ENCODE measurements around the gene LRRC75A.

The LRRC75A gene

GRCh38 chr17:16504984-16505383, 13.0 kb upstream of the LRRC75A start:
- TF ChIP-seq TEAD4 (IDR thresholded peaks at IDR 0.05) = no peak
- TF ChIP-seq ZBTB7A (IDR thresholded peaks at IDR 0.05; ENCODE audit: low read depth) = no peak

- TF ChIP-seq MAX (IDR thresholded peaks at IDR 0.05) (no peak), CREB1 (IDR thresholded peaks at IDR 0.05; ENCODE audit: low read depth) (no peak), YY1 (IDR thresholded peaks at IDR 0.05; ENCODE audit: low read depth) (no peak), TCF12 (IDR thresholded peaks at IDR 0.05; ENCODE audit: low read depth) (no peak), USF1 (IDR thresholded peaks at IDR 0.05) (no peak), RAD21 (IDR thresholded peaks at IDR 0.05; ENCODE audit: low read depth) (no peak), CEBPB (IDR thresholded peaks at IDR 0.05) (no peak), EP300 (IDR thresholded peaks at IDR 0.05; ENCODE audit: borderline replicate concordance) (no peak), TEAD4 (IDR thresholded peaks at IDR 0.05) (no peak), NFIC (IDR thresholded peaks at IDR 0.05) (no peak), TAF1 (IDR thresholded peaks at IDR 0.05; ENCODE audit: low read depth) (no peak), FOXM1 (IDR thresholded peaks at IDR 0.05; ENCODE audit: borderline replicate concordance, low read depth) (no peak), REST (IDR thresholded peaks at IDR 0.05; ENCODE audit: low read depth) (no peak), ZBTB7A (IDR thresholded peaks at IDR 0.05; ENCODE audit: low read depth) (no peak), EGR1 (IDR thresholded peaks at IDR 0.05) (no peak)
These were observed 5.0 kb upstream of the LRRC75A start for GRCh38 chr17:16496820-16497489.

GRCh38 chr17:16495980-16496819, 4.2 kb upstream of the LRRC75A start:
- TF ChIP-seq CEBPB (IDR thresholded peaks at IDR 0.05) (no peak), USF1 (IDR thresholded peaks at IDR 0.05) (no peak), TEAD4 (IDR thresholded peaks at IDR 0.05) (no peak), EGR1 (IDR thresholded peaks at IDR 0.05) (no peak), MAX (IDR thresholded peaks at IDR 0.05) (no peak), RAD21 (IDR thresholded peaks at IDR 0.05; ENCODE audit: low read depth) (no peak), NFIC (IDR thresholded peaks at IDR 0.05) (no peak), EP300 (IDR thresholded peaks at IDR 0.05; ENCODE audit: borderline replicate concordance) (no peak), REST (IDR thresholded peaks at IDR 0.05; ENCODE audit: low read depth) (no peak), TAF1 (IDR thresholded peaks at IDR 0.05; ENCODE audit: low read depth) (no peak)

- TF ChIP-seq CEBPB (IDR thresholded peaks at IDR 0.05) (no peak), CREB1 (IDR thresholded peaks at IDR 0.05; ENCODE audit: low read depth) (no peak), MAX (IDR thresholded peaks at IDR 0.05) (no peak), RAD21 (IDR thresholded peaks at IDR 0.05; ENCODE audit: low read depth) (no peak), YY1 (IDR thresholded peaks at IDR 0.05; ENCODE audit: low read depth) (no peak), TEAD4 (IDR thresholded peaks at IDR 0.05) (no peak)
These were observed 3.6 kb upstream of the LRRC75A start for GRCh38 chr17:16495561-16495960.

GRCh38 chr17:16494059-16494458, 2.1 kb upstream of the LRRC75A start:
- TF ChIP-seq CEBPB (IDR thresholded peaks at IDR 0.05) = no peak

GRCh38 chr17:16493531-16494046, 1.6 kb upstream of the LRRC75A start:
- TF ChIP-seq RAD21 (IDR thresholded peaks at IDR 0.05; ENCODE audit: low read depth) = no peak
- no peak for TF ChIP-seq MAX (IDR thresholded peaks at IDR 0.05)
- no peak for TF ChIP-seq CEBPB (IDR thresholded peaks at IDR 0.05)
- no peak for TF ChIP-seq TEAD4 (IDR thresholded peaks at IDR 0.05)
- TF ChIP-seq YY1 (IDR thresholded peaks at IDR 0.05; ENCODE audit: low read depth) = no peak
- no peak for TF ChIP-seq TAF1 (IDR thresholded peaks at IDR 0.05; ENCODE audit: low read depth)

Data from Ishikawa (cell line).